ENCODE data around the gene ZNF740. TPM values are rescaled to one million over a fixed set of nuclear protein-coding genes. Genes with fewer than 3 reads are reported as not detected.

The ZNF740 gene
- total and polyA plus RNA-seq, 2 experiments from 2014 or later, result 4.6 to 13.2 TPM

GRCh38 chr12:53217931-53218307, 37.4 kb downstream of the ZNF740 start:
- WGBS (ENCODE audit: low lambda C conversion rate, missing lambda C conversion rate), result 32% methylated on average over 3 of the region's 3 CpGs
- Histone ChIP-seq H3K27ac (peak overlapping the region; percentile 100), H4K20me1 (ENCODE audit: insufficient read depth, poor library complexity, severe bottlenecking) (peaks cover 20% of the 10 kb centered on the region), H3K4me3 (no peak overlapping the region), H3K4me2 (peak overlapping the region; percentile 98), H3K79me2 (peaks cover 57% of the 10 kb centered on the region), H3K9me2 (replicated peaks; ENCODE audit: insufficient read depth) (no peaks in the 10 kb centered on the region), H2AFZ (no peak overlapping the region), H3K27me3 (no peaks in the 10 kb centered on the region), H3K4me1 (ENCODE audit: insufficient read depth) (peaks cover 46% of the 10 kb centered on the region), H3K9me3 (ENCODE audit: low read depth) (no peaks in the 10 kb centered on the region), H3K36me3 (replicated peaks; ENCODE audit: insufficient read depth, low read depth) (no peaks in the 10 kb centered on the region)
- DNase-seq (ENCODE audit: low spot score), result no peak
- TF ChIP-seq EZH2 (IDR thresholded peaks at IDR 0.05; ENCODE audit: borderline replicate concordance) (no peak), EZH2phosphoT487 (IDR thresholded peaks at IDR 0.05; ENCODE audit: low read depth, severe bottlenecking, unreplicated experiment) (no peak), CTCF (IDR thresholded peaks at IDR 0.05; ENCODE audit: poor library complexity) (no peak)

DNA sequence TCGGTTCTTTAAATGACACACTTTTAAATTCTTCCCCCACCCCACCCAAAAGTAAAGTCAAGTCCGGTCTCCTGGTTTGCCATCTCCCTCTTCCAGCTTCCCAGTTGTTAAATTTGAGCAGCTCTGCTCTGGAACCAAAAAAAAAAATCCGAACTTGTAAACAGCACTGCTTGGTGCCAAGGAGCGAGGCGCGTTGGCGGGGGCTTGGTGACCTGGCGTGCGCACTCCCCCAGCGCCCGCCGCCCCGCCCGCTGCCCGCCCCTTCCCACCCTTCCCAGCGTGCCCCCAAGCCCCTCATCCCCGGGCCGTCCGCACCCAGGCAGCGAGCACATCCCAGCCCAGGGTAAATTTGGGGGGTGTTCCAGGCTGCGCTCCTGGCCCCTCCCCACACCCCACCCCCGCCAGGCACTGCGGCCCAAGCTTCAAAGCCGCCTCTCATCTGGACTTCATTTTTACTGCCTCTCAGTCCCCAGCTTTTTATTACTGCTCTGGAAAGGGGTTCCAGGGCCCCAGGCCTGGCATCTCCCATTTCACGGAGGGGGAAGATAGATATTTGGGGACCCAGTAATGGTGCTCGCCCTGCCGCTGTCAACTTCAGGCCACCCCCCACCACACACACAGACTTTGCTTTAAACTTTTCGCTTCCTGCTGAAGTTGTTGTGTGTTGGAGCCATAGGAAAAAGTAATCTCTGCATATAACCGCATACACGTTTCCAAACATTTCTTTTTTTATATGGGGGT, 38.2 kb downstream of the ZNF740 start:
- TF ChIP-seq CTCF (IDR thresholded peaks at IDR 0.05; ENCODE audit: poor library complexity), result no peak
- no peak for TF ChIP-seq EZH2 (IDR thresholded peaks at IDR 0.05; ENCODE audit: borderline replicate concordance)
- no peak for TF ChIP-seq EZH2phosphoT487 (IDR thresholded peaks at IDR 0.05; ENCODE audit: low read depth, severe bottlenecking, unreplicated experiment)
- peak overlapping the region; percentile 98 for H3K4me2 ChIP-seq
- DNase-seq (ENCODE audit: low spot score), result no peak
- WGBS (ENCODE audit: low lambda C conversion rate, missing lambda C conversion rate), result 18% methylated on average over 20 of the region's 30 CpGs
- H3K9me3 ChIP-seq (ENCODE audit: low read depth), result no peaks in the 10 kb centered on the region
- H3K4me3 ChIP-seq, result peak overlapping the region; percentile 91
- peak overlapping the region; percentile 100 for H3K27ac ChIP-seq
- H3K4me1 ChIP-seq (ENCODE audit: insufficient read depth), result peaks cover 53% of the 10 kb centered on the region
- no peaks in the 10 kb centered on the region for H3K36me3 ChIP-seq (replicated peaks; ENCODE audit: insufficient read depth, low read depth)
- no peak overlapping the region for H2AFZ ChIP-seq
- no peaks in the 10 kb centered on the region for H3K27me3 ChIP-seq
- peaks cover 57% of the 10 kb centered on the region for H3K79me2 ChIP-seq
- H4K20me1 ChIP-seq (ENCODE audit: insufficient read depth, poor library complexity, severe bottlenecking), result peaks cover 14% of the 10 kb centered on the region
- H3K9me2 ChIP-seq (replicated peaks; ENCODE audit: insufficient read depth), result no peaks in the 10 kb centered on the region

DNA sequence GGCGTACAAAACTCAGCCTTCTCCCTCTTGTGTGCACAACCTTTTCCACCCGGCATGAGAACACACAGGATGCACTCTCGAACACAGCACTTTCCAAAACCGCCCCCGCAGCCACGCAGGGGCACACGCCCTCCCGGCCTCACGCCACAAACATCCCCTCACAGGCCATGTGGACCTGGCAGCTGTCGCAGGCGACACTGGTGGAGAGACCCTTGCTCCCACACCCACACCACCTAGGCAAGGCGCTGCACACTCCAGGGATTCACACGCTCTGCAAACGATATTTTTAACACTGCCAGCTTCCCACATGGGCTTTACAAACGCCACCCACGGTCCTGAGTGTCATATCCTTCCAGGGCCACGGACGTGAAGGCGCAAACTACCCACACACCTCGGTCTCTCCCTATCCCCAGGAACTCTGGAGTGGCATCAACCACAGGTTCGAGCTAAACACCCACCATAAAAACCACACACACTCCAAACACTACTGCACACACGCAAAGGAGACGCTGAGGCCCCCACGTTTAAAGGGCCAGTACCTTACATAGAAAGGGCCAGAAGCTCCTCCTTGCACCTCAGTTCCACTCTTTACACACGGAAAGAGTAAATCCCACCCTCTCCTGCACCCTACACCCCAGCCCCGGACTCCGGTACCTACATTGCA, 38.9 kb downstream of the ZNF740 start:
- Histone ChIP-seq H3K4me3 (peak overlapping the region; percentile 91), H3K4me2 (peak overlapping the region; percentile 98), H3K4me1 (ENCODE audit: insufficient read depth) (peaks cover 60% of the 10 kb centered on the region), H3K9me2 (replicated peaks; ENCODE audit: insufficient read depth) (no peaks in the 10 kb centered on the region), H3K27me3 (no peaks in the 10 kb centered on the region), H3K9me3 (ENCODE audit: low read depth) (no peaks in the 10 kb centered on the region), H3K36me3 (replicated peaks; ENCODE audit: insufficient read depth, low read depth) (no peaks in the 10 kb centered on the region), H3K79me2 (peaks cover 55% of the 10 kb centered on the region), H3K27ac (peak overlapping the region; percentile 100), H2AFZ (peak overlapping the region; percentile 67), H4K20me1 (ENCODE audit: insufficient read depth, poor library complexity, severe bottlenecking) (peaks cover 12% of the 10 kb centered on the region)
- DNase-seq (ENCODE audit: low spot score), result peak; percentile 54
- no peak for TF ChIP-seq EZH2 (IDR thresholded peaks at IDR 0.05; ENCODE audit: borderline replicate concordance)
- WGBS (ENCODE audit: low lambda C conversion rate, missing lambda C conversion rate), result 7% methylated on average over 27 of the region's 27 CpGs

Measured in hepatocyte (in vitro differentiated cells).